Uterus (tissue), 4 donors: ENCODE measurements around the gene KLK13. TPM values are rescaled to one million over a fixed set of nuclear protein-coding genes. Genes with fewer than 3 reads are reported as not detected.

ENCODE experiments used
- DNase-seq, 2 donors: peaks; one replicate each; pipeline ENCODE4 v3.0.0-alpha.2; 2019 to 2020
- H3K27ac ChIP-seq, 2 donors: fragments of 200-600 bp; sonication (generic); 1 replicate in 1 of 2; 2 replicates in 1 of 2; pipeline ENCODE4 v1.5.1; 2016 to 2018
- H3K27me3 ChIP-seq, 2 donors: fragments of 200-600 bp; sonication (generic); one replicate each; pipeline ENCODE4 v1.5.1; 2018 to 2019; ENCODE audit warnings: control low read depth in 1 of 2
- H3K36me3 ChIP-seq, 2 donors: fragments of 200-600 bp; sonication (generic); one replicate each; pipeline ENCODE4 v1.5.1; 2019; ENCODE audit warnings: control low read depth in 1 of 2
- H3K4me1 ChIP-seq, 2 donors: fragments of 200-600 bp; sonication (generic); one replicate each; pipeline ENCODE4 v1.5.1; 2018 to 2019; ENCODE audit warnings: control low read depth in 1 of 2
- H3K4me3 ChIP-seq, 2 donors: fragments of 200-600 bp; sonication (generic); 1 replicate in 1 of 2; 2 replicates in 1 of 2; pipeline ENCODE4 v1.5.1; 2018 to 2019; ENCODE audit warnings: mild to moderate bottlenecking in 1 of 2
- H3K9me3 ChIP-seq, 2 donors: fragments of 200-600 bp; sonication (generic); one replicate each; pipeline ENCODE4 v1.5.1; 2019; ENCODE audit warnings: control low read depth in 1 of 2
- CTCF ChIP-seq, 4 experiments: fragments of 200-600 bp in 2 of 4; fragments of 450-650 bp in 2 of 4; sonication (generic) in 2 of 4; IDR thresholded peaks; one replicate each; pipeline ENCODE4 v1.5.1; 2016 to 2019; ENCODE audit warnings: antibody characterized with exemption in 4 of 4, mild to moderate bottlenecking in 2 of 4, moderate library complexity in 1 of 4
- POLR2A ChIP-seq, 2 donors: fragments of 450-650 bp; IDR thresholded peaks; one replicate each; pipeline ENCODE4 v1.6.1; 2016; ENCODE audit warnings: antibody characterized with exemption in 2 of 2, mild to moderate bottlenecking in 1 of 2, moderate library complexity in 1 of 2
- intact Hi-C: fragments of 100-400 bp; cut with DNase I; formaldehyde crosslinking; loops from one replicate; pipeline ENCODE4 v1.15.1; 2023; ENCODE audit warnings: low total_unique reads
- total RNA-seq, 4 donors: library from RNA; depleted of rRNA in 3 of 4; stranded (reverse); fragments of >200 nt in 3 of 4; gene quantifications; one replicate each; pipeline versions ENCODE4 v1.1.0 to v1.2.4, GENCODE V29; 2014 to 2023
- donor health status: DM: yes; HTN: yes; CAD: no.

Gene KLK13
- total RNA-seq, 4 donors from 2014 or later, result not detected

DNA sequence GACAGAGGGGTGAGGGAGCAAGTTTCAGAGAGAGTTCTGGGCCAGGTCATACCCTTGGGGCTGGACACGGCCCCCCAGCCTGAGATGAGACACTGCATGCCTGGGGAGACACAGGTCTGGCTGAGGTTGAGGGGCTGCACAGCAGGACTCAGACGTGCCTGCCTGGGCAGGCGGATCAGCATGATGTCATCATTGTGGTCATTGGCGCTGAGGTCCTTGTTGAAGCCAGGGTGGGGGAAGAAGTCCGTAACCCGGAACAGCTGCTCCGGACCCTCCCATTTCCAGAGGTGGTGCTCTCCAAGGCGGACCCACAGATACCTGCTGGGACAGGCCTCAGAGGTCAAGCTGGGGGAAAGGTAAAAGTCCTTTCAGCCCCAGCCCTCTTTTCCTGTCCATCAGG lies 58.5 kb downstream of the KLK13 start:
- intact Hi-C loops, result no loop called here
- no peak for DNase-seq
- no peak for TF ChIP-seq CTCF (IDR thresholded peaks at IDR 0.05)
- TF ChIP-seq POLR2A (IDR thresholded peaks at IDR 0.05), result no peak
- peaks cover 0 to 7% of the 10 kb centered on the region in 2 donors for H3K27me3 ChIP-seq
- H3K27ac ChIP-seq, result no peak overlapping the region
- no peak overlapping the region for H3K4me3 ChIP-seq
- no peaks in the 10 kb centered on the region for H3K36me3 ChIP-seq
- no peaks in the 10 kb centered on the region for H3K9me3 ChIP-seq
- no peaks in the 10 kb centered on the region for H3K4me1 ChIP-seq

Other genes with a start within 250 kb of the KLK13 start
- gene KLK1, start 241.3 kb downstream of the KLK13 start, total RNA-seq, result under 1 TPM in 1 of 4 donors, not detected in 3; 0.82 TPM
- gene KLK15, start 231.5 kb downstream of the KLK13 start, total RNA-seq, result not detected
- gene KLK3, start 210.2 kb downstream of the KLK13 start, total RNA-seq, result 1 to 10 TPM in 1 of 4 donors, not detected in 3; 1.4 TPM
- gene KLK2, start 191.7 kb downstream of the KLK13 start, total RNA-seq, result under 1 TPM in 1 of 4 donors, not detected in 3; 0.41 TPM
- gene KLK4, start 153.7 kb downstream of the KLK13 start, total RNA-seq, result 1 to 10 TPM in 1 of 4 donors, not detected in 3; 3.4 TPM
- gene KLK5, start 112.1 kb downstream of the KLK13 start, total RNA-seq, result 1 to 10 TPM in 1 of 4 donors, under 1 TPM in 1, not detected in 2; 0.69 to 1.0 TPM
- gene KLK6, start 95.5 kb downstream of the KLK13 start, total RNA-seq, result 1 to 10 TPM in 1 of 4 donors, under 1 TPM in 1, not detected in 2; 0.46 to 1.0 TPM
- gene KLK7, start 81.2 kb downstream of the KLK13 start, total RNA-seq, result 1 to 10 TPM in 1 of 4 donors, under 1 TPM in 1, not detected in 2; 0.14 to 1.1 TPM
- gene KLK8, start 63.5 kb downstream of the KLK13 start, total RNA-seq, result 1 to 10 TPM in 1 of 4 donors, not detected in 3; 4.8 TPM
- gene KLK10, start 45.4 kb downstream of the KLK13 start, total RNA-seq, result 1 to 10 TPM in 2 of 4 donors, not detected in 2; 3.8 to 4.1 TPM
- gene KLK11, start 38.5 kb downstream of the KLK13 start, total RNA-seq, result 1 to 10 TPM in 2 of 4 donors, not detected in 2; 1.3 to 2.0 TPM
- gene KLK12, start 30.1 kb downstream of the KLK13 start, total RNA-seq, result not detected
- under 1 TPM in 1 of 4 donors, not detected in 3; 0.76 TPM for gene KLK14, start 17.8 kb upstream of the KLK13 start, total RNA-seq
- 10 to 100 TPM in 1 of 4 donors, 1 to 10 TPM in 2, not detected in 1; 7.8 to 27.7 (median 8.4) TPM for gene CTU1, start 43.3 kb upstream of the KLK13 start, total RNA-seq
- gene SIGLEC9, start 59.8 kb upstream of the KLK13 start, total RNA-seq, result 1 to 10 TPM in 3 of 4 donors, under 1 TPM in 1; 0.51 to 2.6 (median 1.7) TPM
- under 1 TPM in 2 of 4 donors, not detected in 2; 0.14 to 0.59 TPM for gene SIGLEC7, start 77.2 kb upstream of the KLK13 start, total RNA-seq
- gene CD33, start 160.0 kb upstream of the KLK13 start, total RNA-seq, result 1 to 10 TPM in 2 of 4 donors, under 1 TPM in 1, not detected in 1; 0.26 to 3.3 (median 3.0) TPM
- under 1 TPM in 1 of 4 donors, not detected in 3; 0.55 TPM for gene SIGLECL1, start 186.0 kb upstream of the KLK13 start, total RNA-seq
- gene IGLON5, start 246.6 kb upstream of the KLK13 start, total RNA-seq, result under 1 TPM in 1 of 4 donors, not detected in 3; 0.28 TPM